Body of pancreas (tissue), 4 donors: ENCODE data around the gene APOL2.

Experiments
- CTCF ChIP-seq, 7 experiments: fragments of 450-650 bp in 4 of 7; fragments of 200-600 bp in 3 of 7; sonication (generic) in 3 of 7; IDR thresholded peaks; one replicate each; pipeline ENCODE4 v1.5.1; 2016 to 2019; ENCODE audit warnings: antibody characterized with exemption in 7 of 7
- POLR2A ChIP-seq, 3 donors: fragments of 450-650 bp; IDR thresholded peaks; one replicate each; pipeline ENCODE4 v1.6.1; 2016; ENCODE audit warnings: antibody characterized with exemption in 3 of 3, mild to moderate bottlenecking in 2 of 3

GRCh38 chr22:36247955-36248354 is 8.6 kb upstream of the APOL2 start:
- TF ChIP-seq POLR2A (IDR thresholded peaks at IDR 0.05) (no peak), CTCF (IDR thresholded peaks at IDR 0.05) (no peak)
